Activated naive CD4-positive, alpha-beta T cell treated with anti-CD3 and anti-CD28 coated beads, Interleukin-2, amount 50 U/mL, for 24 hours (primary cell): ENCODE results near the gene CLCN3.
"Not testable (repeated sequence)": the region's sequence is repeated elsewhere in the genome, so short reads cannot be mapped to it uniquely, and the experiment has no call there.

Experiments
- H3K27ac Mint-ChIP-seq: one replicate; pipeline ENCODE4 v1.8.0; 2021; ENCODE audit warnings: mild to moderate bottlenecking, mixed read lengths
- H3K27me3 Mint-ChIP-seq: one replicate; pipeline ENCODE4 v1.8.0; 2021; ENCODE audit warnings: mixed read lengths
- H3K36me3 Mint-ChIP-seq: one replicate; pipeline ENCODE4 v1.8.0; 2021; ENCODE audit warnings: mixed read lengths
- H3K4me1 Mint-ChIP-seq: one replicate; pipeline ENCODE4 v1.8.0; 2021; ENCODE audit warnings: mixed read lengths
- H3K4me3 Mint-ChIP-seq: one replicate; pipeline ENCODE4 v1.8.0; 2021; ENCODE audit warnings: mild to moderate bottlenecking, mixed read lengths
- H3K9me3 Mint-ChIP-seq: one replicate; pipeline ENCODE4 v1.8.0; 2021; ENCODE audit warnings: mixed read lengths

Gene CLCN3

GRCh38 chr4:169690787-169691186, 70.4 kb downstream of the CLCN3 start:
- no peak overlapping the region for H3K27ac Mint-ChIP-seq
- peaks cover 12% of the 10 kb centered on the region for H3K4me1 Mint-ChIP-seq
- no peaks in the 10 kb centered on the region for H3K27me3 Mint-ChIP-seq
- no peaks in the 10 kb centered on the region for H3K9me3 Mint-ChIP-seq
- peaks cover 8% of the 10 kb centered on the region for H3K36me3 Mint-ChIP-seq
- H3K4me3 Mint-ChIP-seq, result no peak overlapping the region

DNA sequence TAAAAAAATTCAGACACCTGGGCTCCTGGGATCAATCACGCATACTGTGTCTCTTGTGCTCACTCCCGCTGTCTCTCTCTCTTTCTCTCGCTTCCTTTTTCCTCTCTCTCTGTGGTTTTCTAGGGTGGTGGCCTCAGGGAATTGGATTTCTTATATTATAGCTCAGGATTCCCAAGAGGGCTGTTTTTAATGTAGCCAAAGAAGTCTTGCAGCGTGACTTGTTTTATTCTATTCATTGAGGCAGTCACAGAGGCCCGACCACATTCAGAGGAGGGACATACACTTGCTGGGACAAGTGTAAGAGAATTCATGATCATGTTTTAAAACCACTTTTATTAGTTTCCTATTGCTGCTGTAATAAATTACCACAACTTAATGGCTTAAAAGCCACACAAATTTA, 78.0 kb downstream of the CLCN3 start:
- peaks cover 11% of the 10 kb centered on the region for H3K36me3 Mint-ChIP-seq
- H3K27ac Mint-ChIP-seq, result no peak overlapping the region

DNA sequence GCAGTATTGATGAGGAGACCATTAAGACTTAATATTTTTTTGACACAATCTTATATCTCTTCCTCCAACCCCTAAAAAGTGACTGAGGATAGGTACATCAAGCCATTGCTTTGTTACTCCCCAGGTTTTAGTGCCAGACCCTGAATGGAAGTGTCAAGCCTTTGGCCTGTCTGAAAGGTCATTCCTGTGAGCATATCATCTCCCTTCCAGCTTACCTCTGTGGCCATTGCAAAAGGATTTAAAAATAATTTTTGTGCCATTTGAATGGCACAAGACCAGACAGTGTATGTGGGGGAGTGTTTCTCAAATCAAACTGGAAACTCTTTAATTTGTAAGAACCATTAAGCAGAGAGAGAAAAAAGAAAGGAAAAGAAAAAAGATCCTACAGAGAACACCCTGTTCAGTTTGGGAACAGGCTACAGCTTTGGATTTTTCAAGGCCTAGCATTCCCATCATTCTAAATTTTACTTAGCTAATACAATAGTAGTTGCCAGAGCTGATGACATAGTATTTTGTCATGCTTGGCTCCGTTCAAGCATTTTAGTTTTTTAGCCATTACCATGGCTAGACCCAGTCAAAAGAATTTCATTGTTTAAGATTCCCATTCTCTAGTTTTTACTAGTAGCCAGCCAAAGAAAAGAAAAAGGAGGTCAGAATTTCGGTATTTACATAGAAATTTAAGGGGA, 87.7 kb downstream of the CLCN3 start:
- Mint-ChIP-seq H3K36me3 (peaks cover 12% of the 10 kb centered on the region), H3K27me3 (no peaks in the 10 kb centered on the region), H3K27ac (peak overlapping the region; percentile 65)

More for the DNA sequence above, 78.0 kb downstream of the CLCN3 start:
- Mint-ChIP-seq H3K9me3 (no peaks in the 10 kb centered on the region), H3K4me1 (no peaks in the 10 kb centered on the region), H3K27me3 (no peaks in the 10 kb centered on the region), H3K4me3 (no peak overlapping the region)

DNA sequence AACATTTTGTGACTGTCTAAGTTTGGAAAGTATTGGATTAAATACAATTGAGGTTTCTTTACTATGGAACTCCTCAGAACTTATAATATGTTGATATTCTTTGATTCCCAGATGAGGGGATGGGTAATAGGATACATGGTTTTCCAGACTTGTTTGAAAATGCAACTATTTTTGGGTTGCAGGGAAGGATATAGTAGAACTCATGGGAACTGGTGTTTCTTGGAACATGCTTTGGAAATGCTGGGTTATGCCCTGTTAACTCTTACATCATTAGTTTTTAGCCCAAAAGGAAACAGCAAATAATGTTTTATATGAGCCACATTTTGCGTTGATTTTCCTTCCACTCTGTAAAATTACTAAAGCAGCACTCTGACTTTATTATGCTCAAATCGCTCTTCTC, 95.4 kb downstream of the CLCN3 start:
- H3K36me3 Mint-ChIP-seq, result peaks cover 12% of the 10 kb centered on the region
- no peaks in the 10 kb centered on the region for H3K9me3 Mint-ChIP-seq
- peaks cover 18% of the 10 kb centered on the region for H3K4me1 Mint-ChIP-seq
- H3K27ac Mint-ChIP-seq, result no peak overlapping the region
- H3K27me3 Mint-ChIP-seq, result no peaks in the 10 kb centered on the region
- no peak overlapping the region for H3K4me3 Mint-ChIP-seq

More for the DNA sequence above, 87.7 kb downstream of the CLCN3 start:
- no peak overlapping the region for H3K4me3 Mint-ChIP-seq
- no peaks in the 10 kb centered on the region for H3K4me1 Mint-ChIP-seq
- H3K9me3 Mint-ChIP-seq, result no peaks in the 10 kb centered on the region

- no peak overlapping the region for H3K4me3 Mint-ChIP-seq
- peaks cover 22% of the 10 kb centered on the region for H3K4me1 Mint-ChIP-seq
- H3K27ac Mint-ChIP-seq, result no peak overlapping the region
- H3K27me3 Mint-ChIP-seq, result no peaks in the 10 kb centered on the region
- H3K9me3 Mint-ChIP-seq, result no peaks in the 10 kb centered on the region
- H3K36me3 Mint-ChIP-seq, result peaks cover 12% of the 10 kb centered on the region
These were observed 96.3 kb downstream of the CLCN3 start for GRCh38 chr4:169716677-169717076.

DNA sequence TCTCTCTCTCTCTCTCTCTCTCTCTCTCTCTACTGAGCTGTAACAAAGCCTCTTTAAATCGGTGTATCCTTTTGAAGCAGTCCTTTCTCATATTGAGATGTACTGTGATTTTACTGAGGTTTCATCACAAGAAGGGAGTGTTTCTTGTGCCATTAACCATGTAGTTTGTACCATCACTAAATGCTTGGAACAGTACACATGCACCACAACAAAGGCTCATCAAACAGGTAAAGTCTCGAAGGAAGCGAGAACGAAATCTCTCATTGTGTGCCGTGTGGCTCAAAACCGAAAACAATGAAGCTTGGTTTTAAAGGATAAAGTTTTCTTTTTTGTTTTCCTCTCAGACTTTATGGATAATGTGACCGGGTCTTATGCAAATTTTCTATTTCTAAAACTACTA, 100.2 kb downstream of the CLCN3 start:
- peaks cover 16% of the 10 kb centered on the region for H3K4me1 Mint-ChIP-seq
- H3K36me3 Mint-ChIP-seq, result peaks cover 6% of the 10 kb centered on the region
- no peaks in the 10 kb centered on the region for H3K27me3 Mint-ChIP-seq
- peak overlapping the region; percentile 74 for H3K27ac Mint-ChIP-seq
- H3K9me3 Mint-ChIP-seq, result no peaks in the 10 kb centered on the region
- H3K4me3 Mint-ChIP-seq, result no peak overlapping the region

- peaks cover 16% of the 10 kb centered on the region for H3K4me1 Mint-ChIP-seq
- H3K9me3 Mint-ChIP-seq, result no peaks in the 10 kb centered on the region
- no peak overlapping the region for H3K27ac Mint-ChIP-seq
- no peak overlapping the region for H3K4me3 Mint-ChIP-seq
- no peaks in the 10 kb centered on the region for H3K27me3 Mint-ChIP-seq
- peaks cover 7% of the 10 kb centered on the region for H3K36me3 Mint-ChIP-seq
These were observed 103.0 kb downstream of the CLCN3 start for GRCh38 chr4:169723207-169723965.

DNA sequence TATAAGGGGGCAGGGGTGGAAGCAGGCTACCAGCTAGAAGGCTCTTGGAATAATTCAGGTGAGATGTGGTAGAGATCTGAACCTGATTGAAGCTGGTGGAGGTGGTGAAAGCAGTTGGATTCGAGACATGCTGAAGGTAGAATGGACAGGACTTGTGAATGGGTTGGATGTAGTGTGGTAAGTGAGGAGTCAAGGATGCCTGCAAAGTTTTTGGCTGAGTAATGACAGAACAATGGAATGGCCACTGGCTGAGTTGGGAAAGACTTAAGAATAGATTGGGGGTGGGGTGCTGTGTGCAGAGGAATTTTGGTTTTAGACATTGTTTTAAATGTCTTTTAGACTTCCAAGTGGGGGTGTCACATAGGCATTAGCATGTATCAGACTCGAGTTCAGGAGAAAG, 103.9 kb downstream of the CLCN3 start:
- no peak overlapping the region for H3K27ac Mint-ChIP-seq
- no peak overlapping the region for H3K4me3 Mint-ChIP-seq
- H3K4me1 Mint-ChIP-seq, result peaks cover 16% of the 10 kb centered on the region
- H3K36me3 Mint-ChIP-seq, result peaks cover 7% of the 10 kb centered on the region
- no peaks in the 10 kb centered on the region for H3K9me3 Mint-ChIP-seq
- no peaks in the 10 kb centered on the region for H3K27me3 Mint-ChIP-seq

DNA sequence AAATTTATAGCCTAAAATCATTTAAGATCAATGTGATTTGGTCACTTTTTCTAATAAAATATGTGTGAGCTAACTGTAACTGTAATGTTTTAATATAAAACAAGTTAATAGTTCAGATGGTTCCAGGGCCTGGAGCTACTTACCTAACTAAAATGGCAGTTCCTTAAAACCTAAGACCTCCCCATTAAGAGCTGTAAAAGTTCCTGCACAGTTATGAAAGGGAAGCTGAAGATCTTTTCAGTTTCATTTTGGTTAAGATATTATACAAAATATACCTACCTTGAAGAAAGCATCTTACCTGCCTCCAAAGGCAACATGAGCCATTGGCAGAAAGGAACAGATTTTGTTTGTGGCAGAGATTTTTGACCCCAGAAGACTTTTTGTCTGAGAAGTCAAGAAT, 107.2 kb downstream of the CLCN3 start:
- H3K27ac Mint-ChIP-seq, result no peak overlapping the region
- H3K4me1 Mint-ChIP-seq, result no peaks in the 10 kb centered on the region
- no peaks in the 10 kb centered on the region for H3K9me3 Mint-ChIP-seq
- H3K36me3 Mint-ChIP-seq, result peaks cover 17% of the 10 kb centered on the region
- no peaks in the 10 kb centered on the region for H3K27me3 Mint-ChIP-seq
- H3K4me3 Mint-ChIP-seq, result no peak overlapping the region

DNA sequence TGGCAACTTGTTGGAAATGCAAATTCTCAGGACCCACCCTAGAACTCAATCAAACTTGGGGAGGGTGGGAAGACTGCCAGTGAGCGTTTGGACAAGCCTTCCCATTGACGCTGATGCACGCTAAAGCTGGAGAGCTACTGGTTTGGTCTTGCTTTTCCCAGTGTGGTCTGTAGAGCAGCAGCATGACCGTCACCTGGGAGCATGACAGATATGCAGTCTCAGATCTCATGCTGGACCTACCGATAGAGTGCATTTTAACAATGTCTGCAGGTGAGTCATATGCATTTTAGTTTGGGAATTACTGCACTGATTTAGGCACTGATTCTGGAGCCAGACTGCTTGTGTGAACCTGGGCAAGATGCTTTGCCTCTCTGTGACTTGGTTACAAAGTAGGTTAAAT, 110.2 kb downstream of the CLCN3 start:
- H3K27me3 Mint-ChIP-seq, result no peaks in the 10 kb centered on the region
- no peaks in the 10 kb centered on the region for H3K9me3 Mint-ChIP-seq
- no peak overlapping the region for H3K4me3 Mint-ChIP-seq
- peaks cover 25% of the 10 kb centered on the region for H3K36me3 Mint-ChIP-seq
- no peaks in the 10 kb centered on the region for H3K4me1 Mint-ChIP-seq
- no peak overlapping the region for H3K27ac Mint-ChIP-seq

DNA sequence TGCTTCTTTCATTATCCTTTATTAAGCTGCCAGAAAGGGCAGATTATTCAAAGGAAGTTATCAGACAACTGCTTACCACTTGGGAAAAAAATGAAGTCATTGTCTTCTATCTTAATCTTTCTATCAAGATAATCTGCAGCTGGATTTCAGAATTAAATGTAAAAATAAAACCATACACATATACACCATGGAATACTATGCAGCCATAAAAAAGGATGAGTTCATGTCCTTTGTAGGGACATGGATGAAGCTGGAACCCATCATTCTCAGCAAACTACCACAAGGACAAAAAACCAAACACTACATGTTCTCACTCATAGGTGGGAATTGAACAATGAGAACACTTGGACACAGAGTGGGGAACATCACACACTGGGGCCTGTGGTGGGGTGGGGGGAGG, 118.2 kb downstream of the CLCN3 start:
- H3K27ac Mint-ChIP-seq, H3K4me3 Mint-ChIP-seq, H3K27me3 Mint-ChIP-seq, H3K9me3 Mint-ChIP-seq, H3K4me1 Mint-ChIP-seq: not testable (repeated sequence)
- H3K36me3 Mint-ChIP-seq, result peaks cover 23% of the 10 kb centered on the region

DNA sequence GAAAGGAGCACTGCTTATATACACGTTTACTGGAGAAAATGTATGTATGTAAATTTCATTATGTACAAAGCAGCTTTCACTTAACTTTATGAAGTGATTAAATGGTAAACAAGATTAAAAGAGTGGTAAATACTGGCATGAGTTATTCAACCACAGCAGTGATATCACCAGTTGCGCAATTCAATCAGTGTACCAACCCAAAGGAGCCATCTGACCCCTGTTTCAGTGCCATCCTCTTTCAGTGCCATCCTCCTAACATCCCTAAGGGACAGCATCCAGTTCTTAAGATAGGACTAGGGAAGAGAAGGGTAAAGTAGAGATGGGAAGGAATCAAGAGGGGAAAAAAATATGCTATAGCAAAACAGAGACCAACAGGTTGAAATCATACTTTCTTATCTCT, 121.2 kb downstream of the CLCN3 start:
- no peaks in the 10 kb centered on the region for H3K27me3 Mint-ChIP-seq
- peaks cover 18% of the 10 kb centered on the region for H3K36me3 Mint-ChIP-seq
- H3K4me1 Mint-ChIP-seq, result no peaks in the 10 kb centered on the region
- no peak overlapping the region for H3K4me3 Mint-ChIP-seq
- H3K9me3 Mint-ChIP-seq, result no peaks in the 10 kb centered on the region
- H3K27ac Mint-ChIP-seq, result no peak overlapping the region

DNA sequence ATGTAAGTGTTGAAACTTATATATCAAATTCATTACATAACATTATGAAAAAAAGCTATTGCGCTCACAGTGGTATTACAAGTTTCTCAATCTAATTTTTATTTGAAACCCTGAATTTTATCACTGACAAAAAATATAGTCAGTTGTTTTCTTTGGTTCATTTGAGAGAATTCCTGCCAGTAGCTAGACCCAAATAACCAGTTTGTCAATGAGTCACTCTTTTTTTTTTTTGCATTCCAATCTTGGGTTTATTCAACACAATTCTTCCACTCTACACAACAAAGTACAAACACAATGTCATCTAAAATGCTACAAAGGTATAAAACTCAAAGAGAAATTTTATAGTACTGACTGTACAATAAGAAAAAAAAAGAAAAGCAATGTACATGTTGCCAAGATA, 124.2 kb downstream of the CLCN3 start:
- no peaks in the 10 kb centered on the region for H3K9me3 Mint-ChIP-seq
- no peak overlapping the region for H3K4me3 Mint-ChIP-seq
- no peak overlapping the region for H3K27ac Mint-ChIP-seq
- H3K4me1 Mint-ChIP-seq, result no peaks in the 10 kb centered on the region
- no peaks in the 10 kb centered on the region for H3K27me3 Mint-ChIP-seq
- peaks cover 9% of the 10 kb centered on the region for H3K36me3 Mint-ChIP-seq

- Mint-ChIP-seq H3K9me3 (no peaks in the 10 kb centered on the region), H3K36me3 (peaks cover 9% of the 10 kb centered on the region), H3K27me3 (no peaks in the 10 kb centered on the region), H3K4me1 (no peaks in the 10 kb centered on the region), H3K27ac (no peak overlapping the region), H3K4me3 (no peak overlapping the region)
These were observed 124.9 kb downstream of the CLCN3 start for GRCh38 chr4:169745291-169745690.

- H3K27ac Mint-ChIP-seq, result peak overlapping the region; percentile 14
- peaks cover 3% of the 10 kb centered on the region for H3K36me3 Mint-ChIP-seq
- peaks cover 24% of the 10 kb centered on the region for H3K4me1 Mint-ChIP-seq
- no peaks in the 10 kb centered on the region for H3K9me3 Mint-ChIP-seq
- no peaks in the 10 kb centered on the region for H3K27me3 Mint-ChIP-seq
- H3K4me3 Mint-ChIP-seq, result peak overlapping the region; percentile 96
These were observed 136.7 kb downstream of the CLCN3 start for GRCh38 chr4:169756971-169757574.

- Mint-ChIP-seq H3K27ac (peak within 1 kb of the TSS; percentile 66), H3K4me3 (peak within 1 kb of the TSS; percentile 96), H3K9me3 (no peaks in the 10 kb centered on the region), H3K27me3 (no peaks in the 10 kb centered on the region), H3K4me1 (peaks cover 24% of the 10 kb centered on the region), H3K36me3 (no peaks in the 10 kb centered on the region)
These were observed 137.3 kb downstream of the CLCN3 start, which contains the start of gene HPF1 for GRCh38 chr4:169757575-169758184. Gene HPF1, minus strand, starts transcription at chr4:169757944. Its CDS starts 67 bp downstream, at chr4:169757877.
